ENCODE data around the gene CIRBP.
"Not testable (repeated sequence)": the region's sequence is repeated elsewhere in the genome, so short reads cannot be mapped to it uniquely, and the experiment has no call there.

CIRBP gene

DNA sequence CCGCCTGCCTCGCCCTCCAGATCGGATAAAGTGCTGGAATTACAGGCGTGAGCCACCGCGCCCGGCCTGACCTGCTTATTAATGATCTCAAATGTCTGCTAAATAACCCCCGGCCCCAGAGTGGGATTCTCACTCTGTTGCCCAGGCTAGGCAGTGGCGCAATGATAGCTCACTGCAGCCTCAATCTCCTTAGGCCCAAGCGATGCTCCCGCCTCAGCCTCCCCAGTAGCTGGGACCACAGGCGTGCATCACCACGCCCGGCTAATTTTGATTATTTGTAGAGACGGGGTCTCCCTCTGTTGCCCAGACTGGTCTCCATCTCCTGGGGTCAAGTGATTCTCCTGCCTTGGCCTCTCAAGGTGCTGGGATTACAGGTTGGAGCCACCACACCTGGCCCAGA is 28.2 kb upstream of the CIRBP start:
- peak overlapping the region; percentile 92 for H3K4me3 ChIP-seq (ENCODE audit: low read depth, low read length)
- TF ChIP-seq, protein P1, sequence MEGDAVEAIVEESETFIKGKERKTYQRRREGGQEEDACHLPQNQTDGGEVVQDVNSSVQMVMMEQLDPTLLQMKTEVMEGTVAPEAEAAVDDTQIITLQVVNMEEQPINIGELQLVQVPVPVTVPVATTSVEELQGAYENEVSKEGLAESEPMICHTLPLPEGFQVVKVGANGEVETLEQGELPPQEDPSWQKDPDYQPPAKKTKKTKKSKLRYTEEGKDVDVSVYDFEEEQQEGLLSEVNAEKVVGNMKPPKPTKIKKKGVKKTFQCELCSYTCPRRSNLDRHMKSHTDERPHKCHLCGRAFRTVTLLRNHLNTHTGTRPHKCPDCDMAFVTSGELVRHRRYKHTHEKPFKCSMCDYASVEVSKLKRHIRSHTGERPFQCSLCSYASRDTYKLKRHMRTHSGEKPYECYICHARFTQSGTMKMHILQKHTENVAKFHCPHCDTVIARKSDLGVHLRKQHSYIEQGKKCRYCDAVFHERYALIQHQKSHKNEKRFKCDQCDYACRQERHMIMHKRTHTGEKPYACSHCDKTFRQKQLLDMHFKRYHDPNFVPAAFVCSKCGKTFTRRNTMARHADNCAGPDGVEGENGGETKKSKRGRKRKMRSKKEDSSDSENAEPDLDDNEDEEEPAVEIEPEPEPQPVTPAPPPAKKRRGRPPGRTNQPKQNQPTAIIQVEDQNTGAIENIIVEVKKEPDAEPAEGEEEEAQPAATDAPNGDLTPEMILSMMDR (IDR thresholded peaks at IDR 0.05; ENCODE audit: low read depth, low read length, missing control alignments): no peak

DNA sequence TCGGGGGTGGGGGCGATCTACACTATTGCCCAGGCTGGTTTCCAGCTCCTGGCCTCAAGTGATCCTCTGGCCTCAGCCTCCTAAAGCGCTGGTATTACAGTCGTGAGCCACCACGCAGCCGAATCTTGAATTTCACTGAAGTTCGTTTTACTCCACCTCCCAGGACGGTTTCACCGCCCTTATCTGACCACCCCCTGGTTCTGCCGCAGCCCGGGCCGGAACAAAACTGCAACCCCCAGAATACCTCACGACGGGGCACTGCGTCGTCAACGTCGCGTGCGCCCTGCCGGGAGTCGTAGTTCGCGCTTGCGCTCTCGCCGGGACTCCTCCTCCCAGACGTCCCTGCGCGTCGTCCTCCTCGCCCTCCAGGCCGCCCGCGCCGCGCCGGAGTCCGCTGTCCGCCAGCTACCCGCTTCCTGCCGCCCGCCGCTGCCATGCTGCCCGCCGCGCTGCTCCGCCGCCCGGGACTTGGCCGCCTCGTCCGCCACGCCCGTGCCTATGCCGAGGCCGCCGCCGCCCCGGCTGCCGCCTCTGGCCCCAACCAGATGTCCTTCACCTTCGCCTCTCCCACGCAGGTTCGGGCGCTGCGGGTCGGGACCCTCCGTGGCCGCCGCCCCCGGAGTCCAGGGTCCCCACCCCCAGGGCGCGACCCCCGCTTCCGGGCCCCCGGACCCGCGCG is 27.6 kb upstream of the CIRBP start, which contains the start of gene ATP5F1D:
ATP5F1D (plus strand) TSS at position 335 of the 679 bp plus-strand sequence; CDS start at position 435, 100 bp downstream.
- TF ChIP-seq, protein P1 (IDR thresholded peaks at IDR 0.05; ENCODE audit: low read depth, low read length, missing control alignments): no peak
- DNase-seq (ENCODE audit: low read depth): peak; percentile 85
- H3K4me3 ChIP-seq (ENCODE audit: low read depth, low read length): peak within 1 kb of the TSS; percentile 92

More for the DNA sequence above, 28.2 kb upstream of the CIRBP start:
- DNase-seq (ENCODE audit: low read depth): no peak

DNA sequence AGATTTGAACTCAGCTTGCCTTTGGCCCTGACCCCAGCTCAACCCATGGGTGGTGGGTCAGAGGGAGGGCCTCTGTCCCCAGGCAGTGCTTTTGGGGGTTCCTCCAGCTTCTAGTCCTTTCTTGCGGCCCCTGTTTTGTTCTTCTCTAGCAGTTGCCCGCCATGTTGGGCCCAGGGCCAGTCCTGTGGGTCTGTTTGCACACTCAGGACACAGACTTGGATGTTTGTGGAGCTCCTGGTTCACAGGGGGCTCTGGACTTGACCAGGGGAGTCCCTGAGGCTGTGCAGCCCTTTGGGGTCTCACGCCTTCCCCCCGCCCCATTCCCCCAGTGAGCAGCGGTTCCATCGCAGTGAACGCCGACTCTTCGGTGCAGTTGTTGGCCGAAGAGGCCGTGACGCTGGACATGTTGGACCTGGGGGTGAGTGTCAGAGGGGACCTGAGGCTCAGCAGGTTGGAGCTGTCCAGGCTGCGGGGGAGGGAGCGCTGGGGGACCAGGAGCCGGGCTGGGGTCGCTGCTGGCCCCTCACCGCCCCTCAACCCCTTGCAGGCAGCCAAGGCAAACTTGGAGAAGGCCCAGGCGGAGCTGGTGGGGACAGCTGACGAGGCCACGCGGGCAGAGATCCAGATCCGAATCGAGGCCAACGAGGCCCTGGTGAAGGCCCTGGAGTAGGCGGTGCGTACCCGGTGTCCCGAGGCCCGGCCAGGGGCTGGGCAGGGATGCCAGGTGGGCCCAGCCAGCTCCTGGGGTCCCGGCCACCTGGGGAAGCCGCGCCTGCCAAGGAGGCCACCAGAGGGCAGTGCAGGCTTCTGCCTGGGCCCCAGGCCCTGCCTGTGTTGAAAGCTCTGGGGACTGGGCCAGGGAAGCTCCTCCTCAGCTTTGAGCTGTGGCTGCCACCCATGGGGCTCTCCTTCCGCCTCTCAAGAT is 25.1 kb upstream of the CIRBP start:
- DNase-seq (ENCODE audit: low read depth): no peak
- peak overlapping the region; percentile 40 for H3K4me3 ChIP-seq (ENCODE audit: low read depth, low read length)
- TF ChIP-seq, protein P1 (IDR thresholded peaks at IDR 0.05; ENCODE audit: low read depth, low read length, missing control alignments): peak; percentile 97

DNA sequence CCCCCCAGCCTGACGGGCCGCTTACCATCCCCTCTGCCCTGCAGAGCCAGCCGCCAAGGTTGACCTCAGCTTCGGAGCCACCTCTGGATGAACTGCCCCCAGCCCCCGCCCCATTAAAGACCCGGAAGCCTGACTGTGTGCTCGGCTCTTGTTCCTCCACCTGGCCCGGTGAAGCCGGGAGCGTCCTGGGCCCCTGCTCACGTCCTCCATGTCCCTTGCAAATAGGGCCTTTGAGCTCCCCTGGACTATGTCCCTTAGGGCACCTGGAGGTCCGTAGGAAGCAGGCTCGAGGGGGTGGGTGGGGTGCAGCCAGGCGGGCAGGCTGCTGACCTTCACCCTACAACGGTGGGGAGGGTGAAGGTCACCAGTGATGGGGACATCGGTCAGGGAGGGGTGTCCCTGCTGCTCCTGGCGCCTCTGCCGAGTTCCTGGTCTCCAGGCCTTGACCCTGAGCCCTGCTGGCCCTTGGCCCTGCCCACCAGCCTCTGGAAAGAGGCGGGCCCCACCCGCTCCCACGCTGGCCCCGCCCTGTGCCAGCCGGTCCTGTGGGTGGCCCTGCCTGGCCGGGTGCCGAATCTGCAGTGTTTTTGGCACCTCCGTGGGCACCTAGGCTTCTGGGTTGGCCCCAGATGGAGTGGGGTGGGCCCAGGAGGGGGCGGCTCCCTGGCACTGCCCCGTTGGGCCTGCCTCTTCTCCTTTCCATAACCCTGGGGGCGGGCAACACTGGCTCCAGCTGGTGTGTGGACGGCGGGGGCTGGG is 24.3 kb upstream of the CIRBP start:
- TF ChIP-seq, protein P1 (IDR thresholded peaks at IDR 0.05; ENCODE audit: low read depth, low read length, missing control alignments): no peak
- H3K4me3 ChIP-seq (ENCODE audit: low read depth, low read length): peak overlapping the region; percentile 40
- DNase-seq (ENCODE audit: low read depth): no peak

DNA sequence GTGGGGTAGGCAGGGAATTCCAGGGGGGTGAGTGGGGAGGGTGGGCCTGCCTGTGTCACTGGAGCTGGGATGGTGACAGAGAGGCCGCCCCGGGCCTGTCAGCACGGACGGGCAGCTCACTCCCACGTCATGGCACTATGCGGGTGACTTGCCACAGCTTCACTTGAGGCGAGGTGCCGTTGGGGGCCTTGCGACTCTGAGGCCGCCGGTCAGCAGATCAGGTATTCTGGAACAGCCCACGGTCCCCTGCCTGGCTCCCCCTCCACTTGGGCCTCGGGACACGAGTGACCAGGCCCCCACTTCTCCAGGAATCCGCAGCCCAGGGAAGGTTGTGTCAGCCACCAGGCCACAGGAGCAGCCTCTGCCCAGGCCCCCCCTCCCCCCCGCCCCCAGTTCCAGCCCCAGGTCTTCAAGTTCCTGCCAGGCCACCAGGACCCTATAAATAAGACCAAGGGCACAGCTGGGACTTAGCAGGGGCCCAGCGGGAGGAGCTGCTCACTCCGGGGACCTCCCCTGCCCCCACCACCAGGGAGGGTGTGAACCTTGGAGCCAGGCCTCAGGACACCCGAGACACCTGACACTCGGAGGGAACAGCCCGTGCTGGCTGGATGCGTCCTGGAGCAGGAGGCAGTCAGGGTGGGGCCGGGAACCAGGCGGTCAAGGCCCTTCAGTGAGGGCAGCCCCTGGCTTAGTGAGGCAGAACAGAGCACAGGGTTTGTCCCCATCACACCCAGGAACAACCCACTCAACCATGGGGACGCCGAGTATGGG is 23.5 kb upstream of the CIRBP start:
- no peak overlapping the region for H3K4me3 ChIP-seq (ENCODE audit: low read depth, low read length)
- TF ChIP-seq, protein P1 (IDR thresholded peaks at IDR 0.05; ENCODE audit: low read depth, low read length, missing control alignments): no peak

DNA sequence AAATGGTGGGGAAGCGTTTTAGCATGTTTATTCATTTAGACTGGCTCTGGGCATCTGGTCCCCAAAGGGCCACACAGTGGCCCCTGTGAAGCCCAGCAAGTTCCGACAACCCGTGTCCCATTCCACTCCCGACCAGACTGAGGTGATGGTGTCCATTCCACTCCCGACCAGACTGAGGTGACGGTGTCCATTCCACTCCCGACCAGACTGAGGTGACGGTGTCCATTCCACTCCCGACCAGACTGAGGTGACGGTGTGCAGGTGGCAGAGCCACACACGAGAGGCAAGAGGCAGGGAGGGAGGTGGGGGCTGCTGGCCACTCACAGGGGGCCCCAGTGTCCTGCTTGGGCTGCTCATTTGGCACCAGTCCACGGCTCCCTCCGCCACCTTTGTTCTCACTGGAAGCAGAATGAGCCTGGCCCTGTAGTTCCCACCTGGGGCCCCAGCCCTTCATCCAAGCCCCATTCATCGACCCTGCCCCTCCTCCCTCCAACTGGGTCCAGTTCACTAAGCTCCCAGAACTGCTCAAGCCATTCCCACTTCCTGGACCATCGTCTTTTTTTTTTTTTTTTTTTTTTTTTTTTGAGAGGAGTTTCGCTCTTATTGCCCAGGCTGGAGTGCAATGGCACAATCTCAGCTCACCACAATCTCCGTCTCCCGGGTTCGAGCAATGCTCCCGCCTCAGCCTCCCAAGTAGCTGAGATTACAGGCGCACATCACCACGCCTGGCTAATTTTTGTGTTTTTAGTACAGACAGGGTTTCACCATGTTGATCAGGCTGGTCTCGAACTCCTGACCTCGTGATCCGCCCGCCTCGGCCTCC is 22.7 kb upstream of the CIRBP start:
- DNase-seq (ENCODE audit: low read depth); H3K4me3 ChIP-seq (ENCODE audit: low read depth, low read length): not testable (repeated sequence)

More for the DNA sequence above, 23.5 kb upstream of the CIRBP start:
- no peak for DNase-seq (ENCODE audit: low read depth)

Measured in GM12864 (cell line).